Activated naive CD8-positive, alpha-beta T cell (primary cell): ENCODE data around the gene NARF.
A peak's percentile ranks its signal among the peaks of the same experiment; 100 is the strongest.
"Not testable (repeated sequence)": the region's sequence is repeated elsewhere in the genome, so short reads cannot be mapped to it uniquely, and the experiment has no call there.

Source experiments
- H3K27ac Mint-ChIP-seq: one replicate; pipeline ENCODE4 v1.8.0; 2021; ENCODE audit warnings: mixed read lengths
- H3K27me3 Mint-ChIP-seq: one replicate; pipeline ENCODE4 v1.8.0; 2021; ENCODE audit warnings: mixed read lengths
- H3K36me3 Mint-ChIP-seq: one replicate; pipeline ENCODE4 v1.8.0; 2021; ENCODE audit warnings: mixed read lengths
- H3K4me1 Mint-ChIP-seq: one replicate; pipeline ENCODE4 v1.8.0; 2021; ENCODE audit warnings: low read depth, mixed read lengths
- H3K4me3 Mint-ChIP-seq: one replicate; pipeline ENCODE4 v1.8.0; 2021; ENCODE audit warnings: mild to moderate bottlenecking, mixed read lengths
- H3K9me3 Mint-ChIP-seq: one replicate; pipeline ENCODE4 v1.8.0; 2021; ENCODE audit warnings: low read depth, mixed read lengths

The NARF gene

GRCh38 chr17:82536512-82537201 lies 78.1 kb downstream of the NARF start:
- Mint-ChIP-seq H3K9me3 (no peaks in the 10 kb centered on the region), H3K4me1 (peaks cover 52% of the 10 kb centered on the region), H3K27me3 (no peaks in the 10 kb centered on the region), H3K36me3 (no peaks in the 10 kb centered on the region), H3K4me3 (peak overlapping the region; percentile 44), H3K27ac (no peak overlapping the region)

DNA sequence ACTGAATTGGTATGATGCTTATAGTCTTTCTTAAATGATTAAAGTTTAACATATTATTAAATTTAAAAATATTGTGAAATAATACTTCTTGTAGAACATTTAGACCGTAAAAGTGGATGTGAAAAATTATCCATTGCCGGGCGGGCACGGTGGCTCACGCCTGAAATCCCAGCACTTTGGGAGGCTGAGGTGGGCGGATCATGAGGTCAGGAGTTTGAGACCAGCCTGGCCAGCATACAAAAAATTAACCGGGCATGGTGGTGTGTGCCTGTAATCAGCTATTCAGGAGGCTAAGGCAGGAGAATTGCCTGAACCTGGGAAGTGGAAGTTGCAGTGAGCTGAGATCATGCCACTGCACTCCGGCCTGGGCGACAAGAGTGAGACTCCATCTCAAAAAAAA lies 78.7 kb downstream of the NARF start:
- H3K27ac Mint-ChIP-seq, H3K4me3 Mint-ChIP-seq, H3K36me3 Mint-ChIP-seq, H3K27me3 Mint-ChIP-seq, H3K9me3 Mint-ChIP-seq: not testable (repeated sequence)
- peaks cover 52% of the 10 kb centered on the region for H3K4me1 Mint-ChIP-seq

GRCh38 chr17:82539076-82539475 lies 80.5 kb downstream of the NARF start:
- not testable (repeated sequence) for H3K9me3 Mint-ChIP-seq, H3K27ac Mint-ChIP-seq, H3K4me3 Mint-ChIP-seq, H3K27me3 Mint-ChIP-seq, H3K36me3 Mint-ChIP-seq
- peaks cover 50% of the 10 kb centered on the region for H3K4me1 Mint-ChIP-seq
